B cell (primary cell): ENCODE measurements around the gene CLRN1. TPM values are rescaled to one million over a fixed set of nuclear protein-coding genes. Genes with fewer than 3 reads are reported as not detected.

Experiments
- ATAC-seq: fragments of 200-7000 bp; cut with Tn5 transposase; one replicate; pipeline ENCODE4 v1.10.0; 2021; ENCODE audit warnings: low read depth, mild to moderate bottlenecking, moderate number of reproducible peaks, moderate library complexity
- CTCF ChIA-PET: fragments of 350-600 bp; sonication (Branson Sonifier 250); formaldehyde crosslinking; loops from one replicate; lab custom pipeline; 2021; ENCODE audit warnings: antibody characterized with exemption, inconsistent platforms; lab: Charles Lee
- POLR2A ChIA-PET: fragments of 350-600 bp; sonication (Branson Sonifier 250); formaldehyde crosslinking; loops from one replicate; lab custom pipeline; 2021; ENCODE audit warnings: antibody characterized with exemption; lab: Charles Lee
- DNase-seq: peaks from one replicate; pipeline ENCODE4 v3.0.0; 2013
- H2AFZ ChIP-seq: 2 replicates; pipeline ENCODE4 v1.6.1; 2012; ENCODE audit warnings: mild to moderate bottlenecking, low read depth, low read length; ENCODE audit not compliant: insufficient read depth, poor library complexity, severe bottlenecking
- H3K27ac ChIP-seq, 2 donors: 1 replicate in 1 of 2; 2 replicates in 1 of 2; pipeline ENCODE4 v1.5.1; 2012 to 2013; ENCODE audit warnings: low read length in 2 of 2, mild to moderate bottlenecking in 2 of 2, moderate library complexity in 1 of 2
- H3K27me3 ChIP-seq, 4 experiments: fragments of 200-600 bp in 1 of 4; sonication (generic) in 1 of 4; replicated peaks in 1 of 4; 1 replicate in 2 of 4; 2 replicates in 2 of 4; pipeline versions ENCODE4 v1.6.1 to v1.7.0; 2013 to 2016; ENCODE audit warnings: low read length in 3 of 4, mild to moderate bottlenecking in 2 of 4, mixed read lengths in 1 of 4, moderate library complexity in 1 of 4; ENCODE audit not compliant: insufficient read depth in 4 of 4, control insufficient read depth in 3 of 4; ENCODE audit errors: control extremely low read depth in 1 of 4
- H3K36me3 ChIP-seq, 2 experiments: replicated peaks in 1 of 2; 1 replicate in 1 of 2; 2 replicates in 1 of 2; pipeline versions ENCODE4 v1.6.1 to v1.7.1; 2013; ENCODE audit warnings: low read length in 1 of 2; ENCODE audit not compliant: insufficient read depth in 2 of 2, control insufficient read depth in 1 of 2; ENCODE audit errors: control extremely low read depth in 1 of 2, extremely low read depth in 1 of 2
- H3K4me1 ChIP-seq, 2 donors: fragments of 200-600 bp in 1 of 2; sonication (generic) in 1 of 2; 1 replicate in 1 of 2; 2 replicates in 1 of 2; pipeline versions ENCODE4 v1.5.1 to v1.6.1; 2013 to 2017; ENCODE audit warnings: low read length in 2 of 2; ENCODE audit not compliant: control insufficient read depth in 2 of 2, insufficient read depth in 2 of 2
- H3K4me2 ChIP-seq: replicated peaks from 2 replicates; pipeline ENCODE3; 2012; ENCODE audit warnings: mild to moderate bottlenecking, low read depth, low read length; ENCODE audit not compliant: poor library complexity, severe bottlenecking
- H3K4me3 ChIP-seq, 5 experiments: fragments of 200-600 bp in 1 of 5; sonication (generic) in 1 of 5; 1 replicate in 3 of 5; 2 replicates in 2 of 5; pipeline versions ENCODE4 v1.5.1 to v1.7.0; 2011 to 2016; ENCODE audit warnings: low read length in 4 of 5, mild to moderate bottlenecking in 4 of 5, low read depth in 2 of 5, control low read depth in 1 of 5, moderate library complexity in 1 of 5; ENCODE audit not compliant: insufficient read depth in 1 of 5; ENCODE audit errors: control extremely low read depth in 1 of 5, extremely low read depth in 1 of 5
- H3K79me2 ChIP-seq: fragments of 200-600 bp; sonication (generic); one replicate; pipeline ENCODE4 v1.6.0; 2016; ENCODE audit warnings: low read length; ENCODE audit not compliant: control insufficient read depth, insufficient read depth
- H3K9ac ChIP-seq: fragments of 200-600 bp; sonication (generic); 2 replicates; pipeline ENCODE4 v1.6.1; 2017; ENCODE audit warnings: mild to moderate bottlenecking, low read length, moderate library complexity
- H3K9me3 ChIP-seq, 3 donors: one replicate each; pipeline versions ENCODE4 v1.6.1 to v1.7.1; 2013; ENCODE audit warnings: low read length in 2 of 3; ENCODE audit not compliant: control insufficient read depth in 2 of 3, insufficient read depth in 1 of 3; ENCODE audit errors: control extremely low read depth in 1 of 3
- H4K20me1 ChIP-seq: 2 replicates; pipeline ENCODE4 v1.6.0; 2012; ENCODE audit warnings: mild to moderate bottlenecking, low read length; ENCODE audit not compliant: insufficient read depth, control insufficient read depth, poor library complexity, severe bottlenecking
- H3K27ac Mint-ChIP-seq: one replicate; pipeline ENCODE4 v1.8.0; 2021; ENCODE audit warnings: mixed read lengths
- H3K27me3 Mint-ChIP-seq: one replicate; pipeline ENCODE4 v1.8.0; 2021; ENCODE audit warnings: mixed read lengths
- H3K4me1 Mint-ChIP-seq: one replicate; pipeline ENCODE4 v1.8.0; 2021; ENCODE audit warnings: mixed read lengths
- H3K4me3 Mint-ChIP-seq: one replicate; pipeline ENCODE4 v1.8.0; 2021; ENCODE audit warnings: mixed read lengths
- H3K9me3 Mint-ChIP-seq: one replicate; pipeline ENCODE4 v1.8.0; 2022; ENCODE audit warnings: mixed read lengths; ENCODE audit not compliant: insufficient read depth
- EZH2 ChIP-seq: IDR thresholded peaks from 2 replicates; pipeline ENCODE4 v1.6.1; 2012; ENCODE audit warnings: borderline replicate concordance, low read depth, mild to moderate bottlenecking, moderate library complexity, low read length; ENCODE audit not compliant: insufficient read depth, poor library complexity, severe bottlenecking
- WGBS: methylation state at CpG from one replicate; pipeline ENCODE4 v1.1.5; 2013; ENCODE audit warnings: missing lambda C conversion rate; ENCODE audit not compliant: insufficient coverage; 5-methylcytosine and 5-hydroxymethylcytosine counted together
- intact Hi-C: fragments of 100-400 bp; cut with micrococcal nuclease; formaldehyde crosslinking; loops from one replicate; pipeline ENCODE4 v1.10.0; 2022
- polyA plus RNA-seq: library from polyadenylated mRNA; depleted of rRNA; stranded (reverse); fragments of >200 nt; gene quantifications from 2 replicates; pipeline ENCODE4 v1.2.3, GENCODE V29; 2012
- total RNA-seq, 2 donors: library from RNA; stranded (reverse); fragments of 120-200 nt in 1 of 2; gene quantifications; 1 replicate in 1 of 2; 2 replicates in 1 of 2; pipeline versions ENCODE4 v1.2.3 to v1.2.4, GENCODE V29; 2013 to 2022
- TF ChIP-seq, protein P1 (sequence below): fragments of 200-600 bp; IDR thresholded peaks from one replicate; pipeline ENCODE4 v1.8.0; 2022; ENCODE audit warnings: antibody characterized with exemption, mild to moderate bottlenecking

CLRN1 gene
- total and polyA plus RNA-seq, 2 donors (not counting 1 experiment from before 2014, with no cell fraction given) = not detected

DNA sequence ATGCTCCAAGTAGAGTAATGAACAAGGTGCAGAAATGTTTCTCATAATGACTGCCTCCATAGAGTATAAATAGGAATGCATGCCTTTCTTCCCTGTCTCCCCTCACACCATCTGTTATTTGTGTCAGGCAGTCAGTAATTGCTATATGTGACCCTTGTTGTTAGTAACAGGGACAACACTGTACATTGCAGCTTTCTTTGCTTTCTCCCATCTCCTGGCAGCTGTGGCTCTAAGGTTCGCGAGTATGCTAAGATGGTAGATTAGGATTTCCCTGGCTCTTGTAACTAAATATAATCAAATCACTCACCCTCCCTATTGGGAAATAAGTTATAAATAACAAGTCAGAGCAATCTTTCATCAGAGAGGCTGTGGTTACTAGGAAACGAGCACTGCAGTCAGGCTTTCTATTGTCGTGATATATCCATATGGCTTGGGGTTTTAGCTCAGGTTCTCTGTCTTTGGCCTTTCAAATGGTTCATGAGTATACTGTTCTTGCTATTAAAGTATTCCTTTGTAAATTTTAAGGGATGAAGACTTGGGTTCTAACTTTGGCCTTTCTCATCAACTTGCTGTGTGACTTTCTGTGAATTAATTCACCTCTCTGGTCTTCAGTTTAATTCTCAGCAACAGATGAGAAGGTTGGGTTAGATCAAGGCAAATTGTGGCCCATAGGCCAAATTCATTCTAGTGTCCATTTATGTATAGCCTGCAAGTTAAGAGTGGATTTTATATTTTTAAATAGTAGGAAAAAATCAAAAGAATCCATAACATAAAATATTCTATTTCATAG is 59.2 kb downstream of the CLRN1 start:
- Histone ChIP-seq H3K4me2 (no peak overlapping the region), H3K4me1 (no peaks in the 10 kb centered on the region), H3K27me3 (no peaks in the 10 kb centered on the region), H3K9ac (no peak overlapping the region), H4K20me1 (no peaks in the 10 kb centered on the region), H3K36me3 (no peaks in the 10 kb centered on the region), H3K9me3 (no peaks in the 10 kb centered on the region), H3K27ac (no peak overlapping the region), H3K79me2 (no peaks in the 10 kb centered on the region), H3K4me3 (no peak overlapping the region), H2AFZ (no peak overlapping the region)
- Mint-ChIP-seq H3K27me3 (peaks cover 22% of the 10 kb centered on the region), H3K4me1 (no peaks in the 10 kb centered on the region), H3K9me3 (no peaks in the 10 kb centered on the region), H3K4me3 (no peak overlapping the region), H3K27ac (no peak overlapping the region)
- ChIA-PET POLR2A (no interaction called here), CTCF (no interaction called here)
- ATAC-seq (no peak), DNase-seq (no peak)
- intact Hi-C loops = no loop called here
- TF ChIP-seq, protein P1, sequence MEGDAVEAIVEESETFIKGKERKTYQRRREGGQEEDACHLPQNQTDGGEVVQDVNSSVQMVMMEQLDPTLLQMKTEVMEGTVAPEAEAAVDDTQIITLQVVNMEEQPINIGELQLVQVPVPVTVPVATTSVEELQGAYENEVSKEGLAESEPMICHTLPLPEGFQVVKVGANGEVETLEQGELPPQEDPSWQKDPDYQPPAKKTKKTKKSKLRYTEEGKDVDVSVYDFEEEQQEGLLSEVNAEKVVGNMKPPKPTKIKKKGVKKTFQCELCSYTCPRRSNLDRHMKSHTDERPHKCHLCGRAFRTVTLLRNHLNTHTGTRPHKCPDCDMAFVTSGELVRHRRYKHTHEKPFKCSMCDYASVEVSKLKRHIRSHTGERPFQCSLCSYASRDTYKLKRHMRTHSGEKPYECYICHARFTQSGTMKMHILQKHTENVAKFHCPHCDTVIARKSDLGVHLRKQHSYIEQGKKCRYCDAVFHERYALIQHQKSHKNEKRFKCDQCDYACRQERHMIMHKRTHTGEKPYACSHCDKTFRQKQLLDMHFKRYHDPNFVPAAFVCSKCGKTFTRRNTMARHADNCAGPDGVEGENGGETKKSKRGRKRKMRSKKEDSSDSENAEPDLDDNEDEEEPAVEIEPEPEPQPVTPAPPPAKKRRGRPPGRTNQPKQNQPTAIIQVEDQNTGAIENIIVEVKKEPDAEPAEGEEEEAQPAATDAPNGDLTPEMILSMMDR = no peak
- no CpG with 5 or more reads among the region's 4 CpGs for WGBS

DNA sequence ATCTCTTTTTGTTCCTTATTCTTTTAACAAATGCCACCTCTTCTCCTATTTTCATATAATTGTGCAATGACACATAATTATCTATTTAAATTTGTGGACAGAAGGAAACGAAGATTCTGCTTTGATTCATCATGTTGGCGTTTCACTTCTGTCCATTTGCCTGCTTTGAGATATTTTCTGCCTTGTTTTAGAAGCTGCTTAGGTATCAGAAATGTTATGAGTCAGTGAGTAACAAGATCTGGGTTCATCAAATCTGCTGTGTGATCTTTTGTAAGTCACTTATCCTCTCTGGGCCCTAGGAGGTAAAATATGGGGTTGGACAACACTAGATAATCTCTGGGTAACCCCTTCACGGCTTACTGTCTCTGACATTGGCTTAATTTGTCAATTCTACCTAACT is 60.0 kb downstream of the CLRN1 start:
- Histone ChIP-seq H3K27ac (no peak overlapping the region), H3K4me3 (no peak overlapping the region), H4K20me1 (no peaks in the 10 kb centered on the region), H3K27me3 (no peaks in the 10 kb centered on the region), H3K79me2 (no peaks in the 10 kb centered on the region), H3K4me1 (no peaks in the 10 kb centered on the region), H3K36me3 (no peaks in the 10 kb centered on the region), H3K9ac (no peak overlapping the region), H3K4me2 (no peak overlapping the region), H3K9me3 (no peaks in the 10 kb centered on the region), H2AFZ (no peak overlapping the region)
- Mint-ChIP-seq H3K27ac (no peak overlapping the region), H3K27me3 (peaks cover 30% of the 10 kb centered on the region), H3K9me3 (no peaks in the 10 kb centered on the region), H3K4me3 (no peak overlapping the region), H3K4me1 (no peaks in the 10 kb centered on the region)
- intact Hi-C loops = no loop called here
- CTCF ChIA-PET = interaction anchor here (1.3 kb wide), 1 partner anchor 14 kb away, joined by 3 read pairs; no protein-coding TSS in a partner anchor
- no peak for TF ChIP-seq EZH2
- TF ChIP-seq, protein P1 = no peak
- POLR2A ChIA-PET = no interaction called here
- no peak for DNase-seq
- 78% methylated on average over 2 of the region's 3 CpGs for WGBS
- no peak for ATAC-seq
